WTC11 (cell line): ENCODE measurements around the gene UGT2A1. TPM values are rescaled to one million over a fixed set of nuclear protein-coding genes. Genes with fewer than 3 reads are reported as not detected.
A peak's percentile ranks its signal among the peaks of the same experiment; 100 is the strongest.

Experiments used
- ATAC-seq: fragments of 200-7000 bp; cut with Tn5 transposase; 2 replicates; pipeline ENCODE4 v1.10.0; 2021; ENCODE audit warnings: mild to moderate bottlenecking, moderate library complexity
- CTCF ChIA-PET: fragments of 300-600 bp; sonication (Branson Sonifier 250); formaldehyde crosslinking; loops from one replicate; lab custom pipeline; 2021; ENCODE audit warnings: antibody characterized with exemption; lab: Charles Lee
- POLR2A ChIA-PET: fragments of 350-600 bp; sonication (Branson Sonifier 250); formaldehyde crosslinking; loops from one replicate; lab custom pipeline; 2021; ENCODE audit warnings: antibody characterized with exemption; lab: Charles Lee
- DNase-seq: peaks from one replicate; pipeline ENCODE4 v3.0.0; 2021; ENCODE audit warnings: low spot score
- H3K27ac Mint-ChIP-seq: 2 replicates; pipeline ENCODE4 v1.8.0; 2021; ENCODE audit warnings: mixed read lengths
- H3K27me3 Mint-ChIP-seq: 2 replicates; pipeline ENCODE4 v1.8.0; 2021; ENCODE audit warnings: low read depth, mild to moderate bottlenecking, moderate library complexity, mixed read lengths
- H3K36me3 Mint-ChIP-seq: 2 replicates; pipeline ENCODE4 v1.8.0; 2021; ENCODE audit warnings: mixed read lengths
- H3K4me1 Mint-ChIP-seq: 2 replicates; pipeline ENCODE4 v1.8.0; 2022; ENCODE audit warnings: mixed read lengths
- H3K4me3 Mint-ChIP-seq: 2 replicates; pipeline ENCODE4 v1.8.0; 2021; ENCODE audit warnings: mild to moderate bottlenecking, moderate library complexity, mixed read lengths
- H3K9me3 Mint-ChIP-seq: 2 replicates; pipeline ENCODE4 v1.8.0; 2021; ENCODE audit warnings: mixed read lengths
- FOXP1 ChIP-seq: sonication (generic); formaldehyde crosslinking; IDR thresholded peaks from 2 replicates; pipeline ENCODE4 v1.8.0; 2022; ENCODE audit warnings: missing genetic modification reagents, mild to moderate bottlenecking, moderate library complexity, borderline replicate concordance
- IRF1 ChIP-seq: sonication (generic); formaldehyde crosslinking; IDR thresholded peaks from 2 replicates; pipeline ENCODE4 v1.8.0; 2023; ENCODE audit warnings: missing genetic modification reagents
- IRF2 ChIP-seq: sonication (generic); formaldehyde crosslinking; IDR thresholded peaks from 2 replicates; pipeline ENCODE4 v1.8.0; 2022; ENCODE audit warnings: low read depth, missing genetic modification reagents, borderline replicate concordance
- MLX ChIP-seq: sonication (generic); formaldehyde crosslinking; IDR thresholded peaks from 2 replicates; pipeline ENCODE4 v1.8.1; 2023; ENCODE audit warnings: mild to moderate bottlenecking, missing genetic modification reagents, moderate library complexity
- OVOL2 ChIP-seq: fragments of 250-450 bp; sonication (Bioruptor Pico); IDR thresholded peaks from 2 replicates; pipeline ENCODE4 v1.9.0; 2021; ENCODE audit warnings: mild to moderate bottlenecking, borderline replicate concordance
- PRDM15 ChIP-seq: sonication (generic); formaldehyde crosslinking; IDR thresholded peaks from 2 replicates; pipeline ENCODE4 v1.8.0; 2022; ENCODE audit warnings: missing genetic modification reagents
- PRRX2 ChIP-seq: fragments of 250-450 bp; sonication (Bioruptor Pico); IDR thresholded peaks from 2 replicates; pipeline ENCODE4 v1.8.0; 2021; ENCODE audit warnings: mild to moderate bottlenecking
- SP1 ChIP-seq: sonication (generic); formaldehyde crosslinking; conservative IDR thresholded peaks from 2 replicates; pipeline ENCODE4 v1.8.1; 2022; ENCODE audit warnings: missing genetic modification reagents
- ZBTB21 ChIP-seq: sonication (generic); formaldehyde crosslinking; IDR thresholded peaks from 2 replicates; pipeline ENCODE4 v1.8.1; 2023; ENCODE audit warnings: mild to moderate bottlenecking, missing genetic modification reagents, borderline replicate concordance
- ZNF121 ChIP-seq: sonication (generic); formaldehyde crosslinking; IDR thresholded peaks from 2 replicates; pipeline ENCODE4 v1.8.0; 2023; ENCODE audit warnings: missing genetic modification reagents
- ZNF423 ChIP-seq: fragments of 250-450 bp; sonication (Bioruptor Pico); IDR thresholded peaks from 2 replicates; pipeline ENCODE4 v2.1.2; 2022; ENCODE audit warnings: mild to moderate bottlenecking, moderate library complexity
- total RNA-seq: library from RNA; stranded (reverse); gene quantifications from 3 replicates; pipeline ENCODE4 v1.2.3, GENCODE V29; 2021
- TF ChIP-seq, protein P1 (sequence below): sonication (generic); formaldehyde crosslinking; IDR thresholded peaks from 2 replicates; pipeline ENCODE4 v1.8.0; 2022; ENCODE audit warnings: mild to moderate bottlenecking, missing genetic modification reagents
- TF ChIP-seq, protein P2 (sequence below): sonication (generic); formaldehyde crosslinking; IDR thresholded peaks from 2 replicates; pipeline ENCODE4 v1.8.1; 2022; ENCODE audit warnings: low read depth, mild to moderate bottlenecking, moderate library complexity, missing genetic modification reagents, borderline replicate concordance
- TF ChIP-seq, protein P3 (sequence below): sonication (generic); formaldehyde crosslinking; IDR thresholded peaks from 2 replicates; pipeline ENCODE4 v1.8.0; 2023; ENCODE audit warnings: missing genetic modification reagents, mild to moderate bottlenecking, borderline replicate concordance
- TF ChIP-seq, protein P4 (sequence below): fragments of 200-600 bp; IDR thresholded peaks from 2 replicates; pipeline ENCODE4 v1.8.0; 2022; ENCODE audit warnings: antibody characterized with exemption
- TF ChIP-seq, protein P5 (sequence below): fragments of 250-450 bp; sonication (Bioruptor Pico); IDR thresholded peaks from 2 replicates; pipeline ENCODE4 v1.9.0; 2021; ENCODE audit warnings: mild to moderate bottlenecking

Gene UGT2A1
- total RNA-seq, 1 experiment from 2014 or later, result 0.81 TPM

DNA sequence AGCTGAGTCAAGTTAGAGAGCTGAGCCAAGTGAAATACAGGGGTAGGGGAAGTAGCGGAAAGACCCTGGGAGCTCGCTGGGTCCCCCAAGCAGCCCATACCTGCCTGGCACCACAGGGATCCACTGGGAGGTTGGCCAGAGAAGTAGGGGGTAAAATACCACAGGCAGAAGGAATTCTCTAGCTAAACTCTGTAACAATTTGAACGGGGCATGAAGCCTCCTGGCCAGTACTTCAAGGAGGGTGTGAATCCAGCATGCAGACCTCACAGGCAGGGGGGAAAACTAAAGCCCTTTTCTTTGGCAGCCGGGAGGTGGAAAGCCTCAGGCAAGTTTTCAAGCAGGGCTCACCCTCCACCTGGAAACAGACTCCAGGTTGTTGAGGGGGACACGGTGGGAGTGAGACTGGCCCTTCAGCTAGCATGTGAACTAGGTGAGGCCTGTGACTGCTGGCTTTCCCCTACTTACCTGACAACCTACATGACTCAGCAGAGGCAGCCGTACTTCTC, 3.7 kb upstream of the UGT2A1 start:
- ATAC-seq (peak; percentile 81), DNase-seq (peak; percentile 11)
- Mint-ChIP-seq H3K9me3 (peaks cover 12% of the 10 kb centered on the region), H3K27ac (no peak overlapping the region), H3K36me3 (peaks cover 10% of the 10 kb centered on the region), H3K27me3 (peaks cover 1% of the 10 kb centered on the region; the same call in 1 of the 2 replicates), H3K4me1 (peaks cover 9% of the 10 kb centered on the region), H3K4me3 (no peak overlapping the region)
- 0 out of 2 replicates have a peak, but pooled peaks have one; percentile 17 for TF ChIP-seq ZNF423 (CRISPR knock-in tag)
- no peak for TF ChIP-seq PRDM15
- no peak for TF ChIP-seq FOXP1 (CRISPR knock-in tag)
- ChIA-PET POLR2A (no interaction called here), CTCF (no interaction called here)

DNA sequence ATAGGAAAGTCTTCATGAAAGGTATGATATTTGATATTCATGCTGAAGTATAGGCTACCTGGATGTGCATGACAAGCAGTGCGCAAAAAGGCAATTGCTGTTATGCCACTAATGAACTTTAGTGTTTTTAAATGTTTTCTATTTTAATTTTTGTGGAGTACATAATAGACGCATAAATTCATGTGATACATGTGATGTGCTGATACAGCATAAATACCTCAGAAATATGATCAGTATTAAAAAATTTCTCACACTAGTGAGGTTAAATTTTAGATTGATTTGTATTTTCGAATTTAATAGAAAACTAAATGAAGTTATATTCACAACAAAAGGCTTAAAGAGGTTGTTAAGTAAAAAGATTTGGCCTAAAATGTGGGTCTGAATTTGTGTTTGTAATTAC, 2.2 kb downstream of the UGT2A1 start:
- no peaks in the 10 kb centered on the region for H3K9me3 Mint-ChIP-seq
- CTCF ChIA-PET, result no interaction called here
- no peak overlapping the region for H3K4me3 Mint-ChIP-seq
- H3K27me3 Mint-ChIP-seq, result no peaks in the 10 kb centered on the region
- TF ChIP-seq IRF1 (CRISPR knock-in tag) (no peak), SP1 (CRISPR knock-in tag) (no peak), OVOL2 (no peak), ZNF423 (CRISPR knock-in tag) (no peak), IRF2 (no peak), PRRX2 (CRISPR knock-in tag) (no peak), MLX (CRISPR knock-in tag) (no peak), ZNF121 (CRISPR knock-in tag) (no peak), ZBTB21 (CRISPR knock-in tag) (no peak)
- TF ChIP-seq, protein P1, sequence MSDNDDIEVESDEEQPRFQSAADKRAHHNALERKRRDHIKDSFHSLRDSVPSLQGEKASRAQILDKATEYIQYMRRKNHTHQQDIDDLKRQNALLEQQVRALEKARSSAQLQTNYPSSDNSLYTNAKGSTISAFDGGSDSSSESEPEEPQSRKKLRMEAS (CRISPR knock-in tag), result no peak
- TF ChIP-seq, protein P2, sequence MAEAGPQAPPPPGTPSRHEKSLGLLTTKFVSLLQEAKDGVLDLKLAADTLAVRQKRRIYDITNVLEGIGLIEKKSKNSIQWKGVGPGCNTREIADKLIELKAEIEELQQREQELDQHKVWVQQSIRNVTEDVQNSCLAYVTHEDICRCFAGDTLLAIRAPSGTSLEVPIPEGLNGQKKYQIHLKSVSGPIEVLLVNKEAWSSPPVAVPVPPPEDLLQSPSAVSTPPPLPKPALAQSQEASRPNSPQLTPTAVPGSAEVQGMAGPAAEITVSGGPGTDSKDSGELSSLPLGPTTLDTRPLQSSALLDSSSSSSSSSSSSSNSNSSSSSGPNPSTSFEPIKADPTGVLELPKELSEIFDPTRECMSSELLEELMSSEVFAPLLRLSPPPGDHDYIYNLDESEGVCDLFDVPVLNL (CRISPR knock-in tag), result no peak
- TF ChIP-seq, protein P3, sequence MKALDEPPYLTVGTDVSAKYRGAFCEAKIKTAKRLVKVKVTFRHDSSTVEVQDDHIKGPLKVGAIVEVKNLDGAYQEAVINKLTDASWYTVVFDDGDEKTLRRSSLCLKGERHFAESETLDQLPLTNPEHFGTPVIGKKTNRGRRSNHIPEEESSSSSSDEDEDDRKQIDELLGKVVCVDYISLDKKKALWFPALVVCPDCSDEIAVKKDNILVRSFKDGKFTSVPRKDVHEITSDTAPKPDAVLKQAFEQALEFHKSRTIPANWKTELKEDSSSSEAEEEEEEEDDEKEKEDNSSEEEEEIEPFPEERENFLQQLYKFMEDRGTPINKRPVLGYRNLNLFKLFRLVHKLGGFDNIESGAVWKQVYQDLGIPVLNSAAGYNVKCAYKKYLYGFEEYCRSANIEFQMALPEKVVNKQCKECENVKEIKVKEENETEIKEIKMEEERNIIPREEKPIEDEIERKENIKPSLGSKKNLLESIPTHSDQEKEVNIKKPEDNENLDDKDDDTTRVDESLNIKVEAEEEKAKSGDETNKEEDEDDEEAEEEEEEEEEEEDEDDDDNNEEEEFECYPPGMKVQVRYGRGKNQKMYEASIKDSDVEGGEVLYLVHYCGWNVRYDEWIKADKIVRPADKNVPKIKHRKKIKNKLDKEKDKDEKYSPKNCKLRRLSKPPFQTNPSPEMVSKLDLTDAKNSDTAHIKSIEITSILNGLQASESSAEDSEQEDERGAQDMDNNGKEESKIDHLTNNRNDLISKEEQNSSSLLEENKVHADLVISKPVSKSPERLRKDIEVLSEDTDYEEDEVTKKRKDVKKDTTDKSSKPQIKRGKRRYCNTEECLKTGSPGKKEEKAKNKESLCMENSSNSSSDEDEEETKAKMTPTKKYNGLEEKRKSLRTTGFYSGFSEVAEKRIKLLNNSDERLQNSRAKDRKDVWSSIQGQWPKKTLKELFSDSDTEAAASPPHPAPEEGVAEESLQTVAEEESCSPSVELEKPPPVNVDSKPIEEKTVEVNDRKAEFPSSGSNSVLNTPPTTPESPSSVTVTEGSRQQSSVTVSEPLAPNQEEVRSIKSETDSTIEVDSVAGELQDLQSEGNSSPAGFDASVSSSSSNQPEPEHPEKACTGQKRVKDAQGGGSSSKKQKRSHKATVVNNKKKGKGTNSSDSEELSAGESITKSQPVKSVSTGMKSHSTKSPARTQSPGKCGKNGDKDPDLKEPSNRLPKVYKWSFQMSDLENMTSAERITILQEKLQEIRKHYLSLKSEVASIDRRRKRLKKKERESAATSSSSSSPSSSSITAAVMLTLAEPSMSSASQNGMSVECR (CRISPR knock-in tag), result no peak
- TF ChIP-seq, protein P4, sequence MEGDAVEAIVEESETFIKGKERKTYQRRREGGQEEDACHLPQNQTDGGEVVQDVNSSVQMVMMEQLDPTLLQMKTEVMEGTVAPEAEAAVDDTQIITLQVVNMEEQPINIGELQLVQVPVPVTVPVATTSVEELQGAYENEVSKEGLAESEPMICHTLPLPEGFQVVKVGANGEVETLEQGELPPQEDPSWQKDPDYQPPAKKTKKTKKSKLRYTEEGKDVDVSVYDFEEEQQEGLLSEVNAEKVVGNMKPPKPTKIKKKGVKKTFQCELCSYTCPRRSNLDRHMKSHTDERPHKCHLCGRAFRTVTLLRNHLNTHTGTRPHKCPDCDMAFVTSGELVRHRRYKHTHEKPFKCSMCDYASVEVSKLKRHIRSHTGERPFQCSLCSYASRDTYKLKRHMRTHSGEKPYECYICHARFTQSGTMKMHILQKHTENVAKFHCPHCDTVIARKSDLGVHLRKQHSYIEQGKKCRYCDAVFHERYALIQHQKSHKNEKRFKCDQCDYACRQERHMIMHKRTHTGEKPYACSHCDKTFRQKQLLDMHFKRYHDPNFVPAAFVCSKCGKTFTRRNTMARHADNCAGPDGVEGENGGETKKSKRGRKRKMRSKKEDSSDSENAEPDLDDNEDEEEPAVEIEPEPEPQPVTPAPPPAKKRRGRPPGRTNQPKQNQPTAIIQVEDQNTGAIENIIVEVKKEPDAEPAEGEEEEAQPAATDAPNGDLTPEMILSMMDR, result no peak
- TF ChIP-seq, protein P5, sequence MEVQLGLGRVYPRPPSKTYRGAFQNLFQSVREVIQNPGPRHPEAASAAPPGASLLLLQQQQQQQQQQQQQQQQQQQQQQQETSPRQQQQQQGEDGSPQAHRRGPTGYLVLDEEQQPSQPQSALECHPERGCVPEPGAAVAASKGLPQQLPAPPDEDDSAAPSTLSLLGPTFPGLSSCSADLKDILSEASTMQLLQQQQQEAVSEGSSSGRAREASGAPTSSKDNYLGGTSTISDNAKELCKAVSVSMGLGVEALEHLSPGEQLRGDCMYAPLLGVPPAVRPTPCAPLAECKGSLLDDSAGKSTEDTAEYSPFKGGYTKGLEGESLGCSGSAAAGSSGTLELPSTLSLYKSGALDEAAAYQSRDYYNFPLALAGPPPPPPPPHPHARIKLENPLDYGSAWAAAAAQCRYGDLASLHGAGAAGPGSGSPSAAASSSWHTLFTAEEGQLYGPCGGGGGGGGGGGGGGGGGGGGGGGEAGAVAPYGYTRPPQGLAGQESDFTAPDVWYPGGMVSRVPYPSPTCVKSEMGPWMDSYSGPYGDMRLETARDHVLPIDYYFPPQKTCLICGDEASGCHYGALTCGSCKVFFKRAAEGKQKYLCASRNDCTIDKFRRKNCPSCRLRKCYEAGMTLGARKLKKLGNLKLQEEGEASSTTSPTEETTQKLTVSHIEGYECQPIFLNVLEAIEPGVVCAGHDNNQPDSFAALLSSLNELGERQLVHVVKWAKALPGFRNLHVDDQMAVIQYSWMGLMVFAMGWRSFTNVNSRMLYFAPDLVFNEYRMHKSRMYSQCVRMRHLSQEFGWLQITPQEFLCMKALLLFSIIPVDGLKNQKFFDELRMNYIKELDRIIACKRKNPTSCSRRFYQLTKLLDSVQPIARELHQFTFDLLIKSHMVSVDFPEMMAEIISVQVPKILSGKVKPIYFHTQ (CRISPR knock-in tag), result no peak
- no peak for DNase-seq
- H3K27ac Mint-ChIP-seq, result no peak overlapping the region
- ATAC-seq, result no peak
- H3K4me1 Mint-ChIP-seq, result no peaks in the 10 kb centered on the region
- no peaks in the 10 kb centered on the region for H3K36me3 Mint-ChIP-seq
- POLR2A ChIA-PET, result no interaction called here
